ENCODE measurements around the gene VDR. TPM values are rescaled to one million over a fixed set of nuclear protein-coding genes. Genes with fewer than 3 reads are reported as not detected.

Gene VDR
- total and polyA plus RNA-seq, 2 experiments from 2014 or later: 23.9 to 30.5 TPM

DNA sequence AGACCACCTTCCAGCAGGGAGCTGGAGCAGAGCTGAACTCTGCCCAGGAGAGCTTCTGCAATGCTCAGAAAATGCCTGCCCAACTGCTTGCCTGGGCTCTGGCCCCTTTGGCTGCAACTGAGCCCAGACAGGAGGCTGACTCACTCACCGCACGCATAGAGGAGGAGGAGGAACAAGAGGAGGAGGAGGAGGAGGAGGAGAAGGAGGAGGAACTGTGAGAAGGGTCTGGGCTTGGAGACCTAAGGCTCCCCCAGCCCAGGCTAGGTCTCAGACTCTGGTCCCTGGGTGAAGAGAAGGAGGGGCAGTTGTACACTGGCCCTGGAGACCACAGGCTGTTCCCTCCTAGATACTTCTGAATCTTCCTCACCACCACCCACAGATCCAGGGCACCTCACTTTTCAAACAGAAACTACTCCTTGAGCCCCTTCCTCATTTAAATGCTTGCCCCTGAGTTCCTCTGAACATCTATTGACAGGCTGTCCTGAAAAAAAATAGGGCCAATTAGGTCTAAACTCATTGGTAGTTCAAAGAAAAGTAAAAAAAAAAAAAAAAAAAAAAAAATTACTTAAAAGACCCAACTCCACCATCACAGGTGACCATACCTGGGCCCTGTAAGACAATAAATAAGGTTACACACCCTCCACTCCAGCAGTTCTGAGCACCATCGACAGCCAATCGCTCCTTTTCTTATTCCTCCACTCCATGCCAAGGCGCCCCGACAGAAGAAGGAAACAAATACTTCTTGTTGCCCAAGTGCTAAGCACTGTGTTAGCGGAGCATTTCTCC lies 674 bp downstream of the VDR start:
- Histone ChIP-seq H3K27ac (peak overlapping the region; percentile 76), H3K79me2 (ENCODE audit: insufficient read depth) (peaks cover 37% of the 10 kb centered on the region), H3F3A (ENCODE audit: insufficient read depth) (peaks cover 34% of the 10 kb centered on the region), H3K9me3 (ENCODE audit: low read depth) (no peaks in the 10 kb centered on the region), H3K4me3 (peak overlapping the region; percentile 92), H3K4me1 (ENCODE audit: insufficient read depth) (peaks cover 33% of the 10 kb centered on the region), H2AFZ (peak overlapping the region; percentile 80), H3K9me2 (ENCODE audit: insufficient read depth) (no peaks in the 10 kb centered on the region), H4K20me1 (ENCODE audit: insufficient read depth) (no peaks in the 10 kb centered on the region), H3K9ac (peak overlapping the region; percentile 73), H3K4me2 (ENCODE audit: unreplicated experiment) (peak overlapping the region; percentile 97), H3K36me3 (ENCODE audit: low read depth) (peaks cover 4% of the 10 kb centered on the region; the same call in 1 of the 2 replicates), H3K27me3 (replicated peaks; ENCODE audit: insufficient read depth) (no peaks in the 10 kb centered on the region)
- TF ChIP-seq EZH2phosphoT487 (IDR thresholded peaks at IDR 0.05; ENCODE audit: insufficient read depth, low read depth) (no peak), EZH2 (IDR thresholded peaks at IDR 0.05; ENCODE audit: insufficient read depth, poor library complexity, severe bottlenecking) (no peak)
- 0 to 3% methylated on average over 7 of the region's 7 CpGs for WGBS, 2 experiments (ENCODE audit: low coverage in 1 of 2, low lambda C conversion rate in 2 of 2, missing lambda C conversion rate in 2 of 2)
- in situ Hi-C loops (cut with MboI): no loop called here
- peak; percentile 93 for DNase-seq

DNA sequence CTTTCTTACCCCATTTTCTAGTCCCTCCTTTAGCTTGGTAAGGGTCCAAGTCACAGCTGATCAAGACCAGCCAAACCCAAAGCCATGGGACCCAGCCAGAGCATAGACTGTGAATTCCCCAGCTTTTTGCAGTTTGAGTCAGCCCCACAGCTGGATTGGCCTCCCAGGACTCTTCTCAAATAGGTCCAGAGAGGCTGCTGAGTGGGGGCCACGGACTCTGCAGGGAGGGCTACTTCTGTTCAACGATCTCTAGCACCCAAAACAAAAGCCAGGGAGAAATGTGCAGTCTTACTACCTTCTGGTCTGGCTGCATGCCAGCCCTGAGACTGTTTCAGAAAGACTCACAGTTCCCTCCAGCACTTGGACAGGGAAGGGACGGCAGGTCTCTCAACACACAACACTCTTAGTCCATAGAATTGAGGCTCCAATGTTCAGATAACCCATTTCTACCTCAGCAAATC lies 1.6 kb downstream of the VDR start:
- peaks cover 34% of the 10 kb centered on the region for H3F3A ChIP-seq (ENCODE audit: insufficient read depth)
- peak overlapping the region; percentile 97 for H3K4me2 ChIP-seq (ENCODE audit: unreplicated experiment)
- H4K20me1 ChIP-seq (ENCODE audit: insufficient read depth): no peaks in the 10 kb centered on the region
- H3K36me3 ChIP-seq (ENCODE audit: low read depth): peaks cover 4% of the 10 kb centered on the region; the same call in 1 of the 2 replicates
- H3K27me3 ChIP-seq (replicated peaks; ENCODE audit: insufficient read depth): no peaks in the 10 kb centered on the region
- H3K4me3 ChIP-seq: peak overlapping the region; percentile 92
- H3K9me2 ChIP-seq (ENCODE audit: insufficient read depth): no peaks in the 10 kb centered on the region
- no peaks in the 10 kb centered on the region for H3K9me3 ChIP-seq (ENCODE audit: low read depth)
- peak; percentile 87 for DNase-seq
- in situ Hi-C loops (cut with MboI): no loop called here
- peaks cover 33% of the 10 kb centered on the region for H3K4me1 ChIP-seq (ENCODE audit: insufficient read depth)
- H3K27ac ChIP-seq: peak overlapping the region; percentile 76
- TF ChIP-seq EZH2phosphoT487 (IDR thresholded peaks at IDR 0.05; ENCODE audit: insufficient read depth, low read depth): no peak
- TF ChIP-seq EZH2 (IDR thresholded peaks at IDR 0.05; ENCODE audit: insufficient read depth, poor library complexity, severe bottlenecking): no peak
- peak overlapping the region; percentile 73 for H3K9ac ChIP-seq
- WGBS, 2 experiments (ENCODE audit: low coverage in 1 of 2, low lambda C conversion rate in 2 of 2, missing lambda C conversion rate in 2 of 2): 0 to 4% methylated on average over 3 of the region's 3 CpGs
- H2AFZ ChIP-seq: 0 out of 2 replicates have a peak overlapping the region, but pooled peaks have one; percentile 17
- H3K79me2 ChIP-seq (ENCODE audit: insufficient read depth): peaks cover 47% of the 10 kb centered on the region

DNA sequence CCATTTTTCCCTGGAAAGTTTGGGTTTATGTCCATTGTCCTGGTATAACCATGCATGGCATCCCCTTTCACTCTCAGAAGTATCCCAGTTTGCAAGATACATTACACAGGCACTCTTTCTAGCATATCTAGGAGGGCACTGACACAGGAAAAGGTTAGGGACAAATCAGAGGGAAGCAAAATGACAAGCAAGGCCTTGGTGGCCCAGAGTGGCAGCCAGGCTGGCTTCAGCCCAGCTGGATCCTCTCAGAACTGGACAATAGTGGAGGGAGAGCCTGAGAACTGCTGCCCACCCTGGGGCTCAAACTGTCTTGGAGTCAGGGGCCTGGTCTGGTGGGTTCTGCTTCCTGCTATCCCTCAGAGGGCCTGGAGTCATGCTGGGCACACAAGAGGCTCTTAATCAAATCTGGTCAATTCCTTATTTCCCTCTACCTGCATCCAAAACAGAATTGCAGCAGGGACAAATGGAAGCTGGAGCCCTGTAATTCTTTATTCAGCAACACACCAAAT lies 2.6 kb downstream of the VDR start:
- no peak overlapping the region for H2AFZ ChIP-seq
- no peak overlapping the region; the same call in 1 of the 2 replicates for H3K27ac ChIP-seq
- H3K4me1 ChIP-seq (ENCODE audit: insufficient read depth): peaks cover 33% of the 10 kb centered on the region
- no peaks in the 10 kb centered on the region; the same call in 1 of the 2 replicates for H4K20me1 ChIP-seq (ENCODE audit: insufficient read depth)
- H3K9me3 ChIP-seq (ENCODE audit: low read depth): no peaks in the 10 kb centered on the region
- H3K4me3 ChIP-seq: peak overlapping the region; percentile 92
- peak overlapping the region; percentile 97 for H3K4me2 ChIP-seq (ENCODE audit: unreplicated experiment)
- no peak overlapping the region for H3K9ac ChIP-seq
- in situ Hi-C loops (cut with MboI): no loop called here
- H3F3A ChIP-seq (ENCODE audit: insufficient read depth): peaks cover 34% of the 10 kb centered on the region
- H3K79me2 ChIP-seq (ENCODE audit: insufficient read depth): peaks cover 57% of the 10 kb centered on the region
- no peak for DNase-seq
- no peaks in the 10 kb centered on the region for H3K27me3 ChIP-seq (replicated peaks; ENCODE audit: insufficient read depth)
- TF ChIP-seq EZH2phosphoT487 (IDR thresholded peaks at IDR 0.05; ENCODE audit: insufficient read depth, low read depth): no peak
- TF ChIP-seq EZH2 (IDR thresholded peaks at IDR 0.05; ENCODE audit: insufficient read depth, poor library complexity, severe bottlenecking): no peak
- no peaks in the 10 kb centered on the region for H3K9me2 ChIP-seq (ENCODE audit: insufficient read depth)
- H3K36me3 ChIP-seq (ENCODE audit: low read depth): peaks cover 4% of the 10 kb centered on the region; the same call in 1 of the 2 replicates

DNA sequence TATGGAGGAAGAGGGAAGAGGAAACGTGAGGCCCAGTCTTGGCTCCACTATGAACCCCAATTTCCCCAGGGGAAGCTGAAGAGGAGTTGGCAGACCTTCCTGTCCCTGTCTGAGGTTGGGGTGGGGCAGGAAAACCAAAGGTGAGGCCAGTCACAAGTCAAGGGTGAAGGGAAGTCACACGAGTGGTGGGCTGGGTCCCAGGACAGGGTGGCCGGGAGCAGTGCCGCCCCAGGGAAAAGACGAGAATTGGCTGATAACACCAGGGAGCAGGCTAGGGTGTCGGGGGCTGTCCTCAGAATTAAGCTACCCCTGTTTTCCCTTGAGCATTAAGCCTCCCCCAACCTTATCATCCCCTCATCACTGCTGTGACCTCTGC lies 3.1 kb downstream of the VDR start:
- in situ Hi-C loops (cut with MboI): no loop called here
- peaks cover 61% of the 10 kb centered on the region for H3K79me2 ChIP-seq (ENCODE audit: insufficient read depth)
- no peaks in the 10 kb centered on the region for H3K27me3 ChIP-seq (replicated peaks; ENCODE audit: insufficient read depth)
- peaks cover 33% of the 10 kb centered on the region for H3K4me1 ChIP-seq (ENCODE audit: insufficient read depth)
- no peak overlapping the region for H3K4me3 ChIP-seq
- H3F3A ChIP-seq (ENCODE audit: insufficient read depth): peaks cover 34% of the 10 kb centered on the region
- peaks cover 4% of the 10 kb centered on the region; the same call in 1 of the 2 replicates for H3K36me3 ChIP-seq (ENCODE audit: low read depth)
- peak overlapping the region; percentile 97 for H3K4me2 ChIP-seq (ENCODE audit: unreplicated experiment)
- H3K9me3 ChIP-seq (ENCODE audit: low read depth): no peaks in the 10 kb centered on the region
- H2AFZ ChIP-seq: no peak overlapping the region
- DNase-seq: no peak
- WGBS, 2 experiments (ENCODE audit: low coverage in 1 of 2, low lambda C conversion rate in 2 of 2, missing lambda C conversion rate in 2 of 2): 86 to 89% methylated on average over 6 of the region's 6 CpGs
- H3K27ac ChIP-seq: no peak overlapping the region
- no peaks in the 10 kb centered on the region; the same call in 1 of the 2 replicates for H4K20me1 ChIP-seq (ENCODE audit: insufficient read depth)
- no peaks in the 10 kb centered on the region for H3K9me2 ChIP-seq (ENCODE audit: insufficient read depth)
- no peak overlapping the region for H3K9ac ChIP-seq
- TF ChIP-seq EZH2phosphoT487 (IDR thresholded peaks at IDR 0.05; ENCODE audit: insufficient read depth, low read depth): no peak

All from GM23248 (cell line).